ENCODE measurements around the gene RPS6KA5.
"Not testable (repeated sequence)": the region's sequence is repeated elsewhere in the genome, so short reads cannot be mapped to it uniquely, and the experiment has no call there.

The RPS6KA5 gene

GRCh38 chr14:90850487-90850886 is 210.0 kb downstream of the RPS6KA5 start:
- FAIRE-seq (no peak), DNase-seq (ENCODE audit: insufficient read length, low spot score) (no peak)
- TF ChIP-seq PAX5 (IDR thresholded peaks at IDR 0.05; ENCODE audit: insufficient read depth, low read length, severe bottlenecking) (no peak), SPI1 (IDR thresholded peaks at IDR 0.05; ENCODE audit: low read depth, low read length) (no peak), TAF1 (IDR thresholded peaks at IDR 0.05; ENCODE audit: low read depth, low read length) (no peak), POU2F2 (IDR thresholded peaks at IDR 0.05; ENCODE audit: low read depth, low read length) (no peak), POLR2AphosphoS5 (IDR thresholded peaks at IDR 0.05; ENCODE audit: low read depth, low read length) (no peak), POLR2A (IDR thresholded peaks at IDR 0.05; ENCODE audit: low read depth, low read length) (no peak)

GRCh38 chr14:90849787-90850444 is 210.5 kb downstream of the RPS6KA5 start:
- FAIRE-seq (no peak), DNase-seq (ENCODE audit: insufficient read length, low spot score) (no peak)

GRCh38 chr14:90848944-90849731 is 211.3 kb downstream of the RPS6KA5 start:
- FAIRE-seq (no peak), DNase-seq (ENCODE audit: insufficient read length, low spot score) (no peak)
- no peak for TF ChIP-seq PAX5 (IDR thresholded peaks at IDR 0.05; ENCODE audit: insufficient read depth, low read length, severe bottlenecking)
- no peak for TF ChIP-seq TAF1 (IDR thresholded peaks at IDR 0.05; ENCODE audit: low read depth, low read length)
- no peak for TF ChIP-seq POU2F2 (IDR thresholded peaks at IDR 0.05; ENCODE audit: low read depth, low read length)
- TF ChIP-seq SPI1 (IDR thresholded peaks at IDR 0.05; ENCODE audit: low read depth, low read length), result no peak
- no peak for TF ChIP-seq POLR2AphosphoS5 (IDR thresholded peaks at IDR 0.05; ENCODE audit: low read depth, low read length)
- no peak for TF ChIP-seq POLR2A (IDR thresholded peaks at IDR 0.05; ENCODE audit: low read depth, low read length)

More at GRCh38 chr14:90849787-90850444, 210.5 kb downstream of the RPS6KA5 start:
- no peak for TF ChIP-seq POLR2AphosphoS5 (IDR thresholded peaks at IDR 0.05; ENCODE audit: low read depth, low read length)
- TF ChIP-seq POU2F2 (IDR thresholded peaks at IDR 0.05; ENCODE audit: low read depth, low read length), result no peak
- no peak for TF ChIP-seq TAF1 (IDR thresholded peaks at IDR 0.05; ENCODE audit: low read depth, low read length)
- TF ChIP-seq PAX5 (IDR thresholded peaks at IDR 0.05; ENCODE audit: insufficient read depth, low read length, severe bottlenecking), result no peak

- TF ChIP-seq POU2F2 (IDR thresholded peaks at IDR 0.05; ENCODE audit: low read depth, low read length), result no peak
- TF ChIP-seq TAF1 (IDR thresholded peaks at IDR 0.05; ENCODE audit: low read depth, low read length), result no peak
- TF ChIP-seq SPI1 (IDR thresholded peaks at IDR 0.05; ENCODE audit: low read depth, low read length), result no peak
- no peak for TF ChIP-seq PAX5 (IDR thresholded peaks at IDR 0.05; ENCODE audit: insufficient read depth, low read length, severe bottlenecking)
- TF ChIP-seq POLR2A (IDR thresholded peaks at IDR 0.05; ENCODE audit: low read depth, low read length), result no peak
- TF ChIP-seq POLR2AphosphoS5 (IDR thresholded peaks at IDR 0.05; ENCODE audit: low read depth, low read length), result no peak
- FAIRE-seq, result no peak
- no peak for DNase-seq (ENCODE audit: insufficient read length, low spot score)
Observed at GRCh38 chr14:90846511-90846910, 213.9 kb downstream of the RPS6KA5 start.

- TF ChIP-seq PAX5 (IDR thresholded peaks at IDR 0.05; ENCODE audit: insufficient read depth, low read length, severe bottlenecking), result no peak
- TF ChIP-seq POU2F2 (IDR thresholded peaks at IDR 0.05; ENCODE audit: low read depth, low read length), result no peak
- TF ChIP-seq SPI1 (IDR thresholded peaks at IDR 0.05; ENCODE audit: low read depth, low read length), result no peak
- TF ChIP-seq TAF1 (IDR thresholded peaks at IDR 0.05; ENCODE audit: low read depth, low read length), result no peak
- TF ChIP-seq POLR2A (IDR thresholded peaks at IDR 0.05; ENCODE audit: low read depth, low read length), result no peak
- TF ChIP-seq POLR2AphosphoS5 (IDR thresholded peaks at IDR 0.05; ENCODE audit: low read depth, low read length), result no peak
- no peak for FAIRE-seq
- DNase-seq (ENCODE audit: insufficient read length, low spot score), result no peak
Observed at GRCh38 chr14:90844321-90844720, 216.1 kb downstream of the RPS6KA5 start.

GRCh38 chr14:90842726-90843125 is 217.7 kb downstream of the RPS6KA5 start:
- FAIRE-seq (no peak), DNase-seq (ENCODE audit: insufficient read length, low spot score) (no peak)
- TF ChIP-seq TAF1 (IDR thresholded peaks at IDR 0.05; ENCODE audit: low read depth, low read length), result no peak
- TF ChIP-seq PAX5 (IDR thresholded peaks at IDR 0.05; ENCODE audit: insufficient read depth, low read length, severe bottlenecking), result no peak
- no peak for TF ChIP-seq SPI1 (IDR thresholded peaks at IDR 0.05; ENCODE audit: low read depth, low read length)
- TF ChIP-seq POLR2A (IDR thresholded peaks at IDR 0.05; ENCODE audit: low read depth, low read length), result no peak
- no peak for TF ChIP-seq POLR2AphosphoS5 (IDR thresholded peaks at IDR 0.05; ENCODE audit: low read depth, low read length)
- TF ChIP-seq POU2F2 (IDR thresholded peaks at IDR 0.05; ENCODE audit: low read depth, low read length), result no peak

- not testable (repeated sequence) for FAIRE-seq; DNase-seq (ENCODE audit: insufficient read length, low spot score)
Observed at GRCh38 chr14:90840667-90841066, 219.8 kb downstream of the RPS6KA5 start.

GRCh38 chr14:90839889-90840266 is 220.6 kb downstream of the RPS6KA5 start:
- DNase-seq (ENCODE audit: insufficient read length, low spot score) (no peak), FAIRE-seq (no peak)
- no peak for TF ChIP-seq POU2F2 (IDR thresholded peaks at IDR 0.05; ENCODE audit: low read depth, low read length)
- TF ChIP-seq POLR2AphosphoS5 (IDR thresholded peaks at IDR 0.05; ENCODE audit: low read depth, low read length), result no peak
- TF ChIP-seq PAX5 (IDR thresholded peaks at IDR 0.05; ENCODE audit: insufficient read depth, low read length, severe bottlenecking), result no peak
- no peak for TF ChIP-seq SPI1 (IDR thresholded peaks at IDR 0.05; ENCODE audit: low read depth, low read length)
- TF ChIP-seq POLR2A (IDR thresholded peaks at IDR 0.05; ENCODE audit: low read depth, low read length), result no peak
- no peak for TF ChIP-seq TAF1 (IDR thresholded peaks at IDR 0.05; ENCODE audit: low read depth, low read length)

GRCh38 chr14:90839024-90839888 is 221.2 kb downstream of the RPS6KA5 start:
- FAIRE-seq (no peak), DNase-seq (ENCODE audit: insufficient read length, low spot score) (no peak)
- TF ChIP-seq POLR2AphosphoS5 (IDR thresholded peaks at IDR 0.05; ENCODE audit: low read depth, low read length), result no peak

GRCh38 chr14:90838531-90838930 is 221.9 kb downstream of the RPS6KA5 start:
- FAIRE-seq, result not testable (repeated sequence)

More at GRCh38 chr14:90838531-90838930, 221.9 kb downstream of the RPS6KA5 start:
- not testable (repeated sequence) for DNase-seq (ENCODE audit: insufficient read length, low spot score)
